Measurements from ENCODE around the gene BANF1.

- TF ChIP-seq CTCF (IDR thresholded peaks at IDR 0.05; ENCODE audit: low read depth, low read length) (no peak), POLR2A (IDR thresholded peaks at IDR 0.05; ENCODE audit: extremely low read depth, insufficient read length) (no peak)
Observed at GRCh38 chr11:65964906-65965305, 37.4 kb upstream of the BANF1 start.

Data from NB4 (cell line).